HepG2 (cell line): ENCODE data around the gene C16orf87. TPM values are rescaled to one million over a fixed set of nuclear protein-coding genes. Genes with fewer than 3 reads are reported as not detected.

Experiments
- ATAC-seq: fragments of 200-7000 bp; cut with Tn5 transposase; 3 replicates; pipeline ENCODE4 v1.9.1; 2020; ENCODE audit warnings: mild to moderate bottlenecking, moderate library complexity
- BruUV-seq: library from RNA; stranded (reverse); fragments of 400-500 nt; replicated peaks from 2 replicates; lab custom pipeline; 2021; lab: Mats Ljungman, UMichigan
- CTCF ChIA-PET: fragments of 300-600 bp; formaldehyde crosslinking; extraction: SDS; loops from one replicate; lab custom pipeline; 2021; ENCODE audit warnings: low total read pairs, inconsistent platforms, low intra/inter-chr PET ratio; lab: Yijun Ruan, JAX
- POLR2A ChIA-PET: fragments of 350-600 bp; sonication (Branson Sonifier 250); formaldehyde crosslinking; loops from one replicate; lab custom pipeline; 2020; ENCODE audit warnings: antibody characterized with exemption, inconsistent platforms; lab: Yijun Ruan, JAX
- DNase-seq: peaks from one replicate; pipeline ENCODE4 v3.0.0-alpha.2; 2015; ENCODE audit warnings: low spot score
- FAIRE-seq: peaks from 3 replicates; lab custom pipeline; 2011; peaks lifted over from hg19 to GRCh38; lab: Jason Lieb, UNC
- H2AFZ ChIP-seq: one replicate; pipeline ENCODE4 v1.6.1; 2011; ENCODE audit warnings: low read length, inconsistent platforms
- H3K27ac ChIP-seq: fragments of 300-600 bp; 3 replicates; pipeline ENCODE4 v1.8.0; 2011; ENCODE audit warnings: mixed run types, mild to moderate bottlenecking, mixed read lengths, low read length, inconsistent platforms; ENCODE audit not compliant: insufficient read depth; ENCODE audit errors: extremely low read length
- H3K27me3 ChIP-seq, 2 experiments: fragments of 200-600 bp in 1 of 2; 2 replicates in 1 of 2; 3 replicates in 1 of 2; pipeline versions ENCODE4 v1.6.0 to v1.8.0; 2011; ENCODE audit warnings: low read length in 2 of 2, mild to moderate bottlenecking in 2 of 2, moderate library complexity in 2 of 2, inconsistent platforms in 1 of 2; ENCODE audit not compliant: insufficient read depth in 2 of 2, control insufficient read depth in 1 of 2
- H3K36me3 ChIP-seq, 2 experiments: fragments of 200-600 bp in 1 of 2; replicated peaks in 1 of 2; 2 replicates in 1 of 2; 3 replicates in 1 of 2; pipeline versions ENCODE4 v1.5.1 to v1.8.0; 2011; ENCODE audit warnings: low read length in 2 of 2, inconsistent platforms in 1 of 2; ENCODE audit not compliant: insufficient read depth in 2 of 2, control insufficient read depth in 1 of 2
- H3K4me1 ChIP-seq: 2 replicates; pipeline ENCODE4 v1.5.1; 2012; ENCODE audit warnings: low read length, inconsistent platforms; ENCODE audit not compliant: insufficient read depth
- H3K4me2 ChIP-seq: 2 replicates; pipeline ENCODE4 v1.6.0; 2011; ENCODE audit warnings: low read depth, low read length, inconsistent platforms
- H3K4me3 ChIP-seq, 3 experiments: fragments of 200-600 bp in 1 of 3; sonication (generic), shearing (Covaris generic) in 1 of 3; replicated peaks in 1 of 3; 2 replicates each; pipeline ENCODE4 v1.5.1; 2011 to 2016; ENCODE audit warnings: low read length in 3 of 3, inconsistent platforms in 2 of 3, low read depth in 2 of 3, mild to moderate bottlenecking in 2 of 3, control low read depth in 1 of 3, mixed read lengths in 1 of 3; ENCODE audit not compliant: insufficient read depth in 1 of 3
- H3K79me2 ChIP-seq: one replicate; pipeline ENCODE4 v1.6.1; 2011; ENCODE audit warnings: low read length, inconsistent platforms; ENCODE audit not compliant: insufficient read depth
- H3K9ac ChIP-seq: 2 replicates; pipeline ENCODE4 v1.6.0; 2011; ENCODE audit warnings: mild to moderate bottlenecking, low read depth, low read length, inconsistent platforms; ENCODE audit not compliant: insufficient read depth
- H3K9me3 ChIP-seq: 2 replicates; pipeline ENCODE4 v1.5.1; 2012; ENCODE audit warnings: mild to moderate bottlenecking, low read length
- H4K20me1 ChIP-seq: 2 replicates; pipeline ENCODE4 v1.6.0; 2011; ENCODE audit warnings: inconsistent platforms, mild to moderate bottlenecking, low read length, moderate library complexity; ENCODE audit not compliant: insufficient read depth
- ARNT2 ChIP-seq: sonication (generic); formaldehyde crosslinking; IDR thresholded peaks from 2 replicates; pipeline ENCODE4 v1.8.0; 2022; ENCODE audit warnings: mild to moderate bottlenecking, low read depth, missing genetic modification reagents, moderate library complexity
- CBX5 ChIP-seq: sonication (generic); formaldehyde crosslinking; IDR thresholded peaks from 2 replicates; pipeline ENCODE4 v1.4.0; 2020; ENCODE audit warnings: missing genetic modification reagents, borderline replicate concordance
- FOSL1 ChIP-seq: sonication (generic); formaldehyde crosslinking; IDR thresholded peaks from 2 replicates; pipeline ENCODE4 v1.9.0; 2021; ENCODE audit warnings: missing genetic modification reagents, borderline replicate concordance
- KDM2A ChIP-seq: sonication (generic); formaldehyde crosslinking; IDR thresholded peaks from 2 replicates; pipeline ENCODE4 v1.4.0; 2020; ENCODE audit warnings: low read depth, missing genetic modification reagents, borderline replicate concordance
- KLF13 ChIP-seq: sonication (generic); formaldehyde crosslinking; IDR thresholded peaks from 2 replicates; pipeline ENCODE4 v1.4.0; 2020; ENCODE audit warnings: mild to moderate bottlenecking, missing genetic modification reagents
- MAZ ChIP-seq, 2 experiments: sonication (generic) in 1 of 2; formaldehyde crosslinking in 1 of 2; IDR thresholded peaks; 2 replicates each; pipeline versions ENCODE4 v1.5.0 to v1.6.1; 2012 to 2020; ENCODE audit warnings: low read depth in 2 of 2, mild to moderate bottlenecking in 2 of 2, borderline replicate concordance in 1 of 2, improper control_type of control experiment in 1 of 2, low read length in 1 of 2, missing genetic modification reagents in 1 of 2, moderate library complexity in 1 of 2
- NRL ChIP-seq: sonication (generic); formaldehyde crosslinking; IDR thresholded peaks from 2 replicates; pipeline ENCODE4 v1.5.0; 2020; ENCODE audit warnings: missing genetic modification reagents, mild to moderate bottlenecking, moderate library complexity, borderline replicate concordance
- PHF20 ChIP-seq: sonication (generic); formaldehyde crosslinking; IDR thresholded peaks from 2 replicates; pipeline ENCODE4 v1.5.0; 2020; ENCODE audit warnings: mild to moderate bottlenecking, missing genetic modification reagents
- SKI ChIP-seq: fragments of 450-650 bp; IDR thresholded peaks from one replicate; pipeline ENCODE4 v1.6.1; 2018; ENCODE audit warnings: mild to moderate bottlenecking; ENCODE audit not compliant: partially characterized antibody
- ZEB1 ChIP-seq: IDR thresholded peaks from 2 replicates; pipeline ENCODE4 v1.6.1; 2012; ENCODE audit warnings: mild to moderate bottlenecking, low read depth, inconsistent platforms; ENCODE audit not compliant: insufficient replicate concordance
- ZNF3 ChIP-seq: IDR thresholded peaks from 2 replicates; pipeline ENCODE4 v1.7.0; 2017; ENCODE audit warnings: inconsistent platforms
- ZNF496 ChIP-seq: sonication (generic); formaldehyde crosslinking; IDR thresholded peaks from 2 replicates; pipeline ENCODE4 v1.8.1; 2023; ENCODE audit warnings: mild to moderate bottlenecking, moderate library complexity, missing genetic modification reagents; ENCODE audit not compliant: insufficient replicate concordance
- ZNF557 ChIP-seq: sonication (generic); formaldehyde crosslinking; IDR thresholded peaks from 2 replicates; pipeline ENCODE4 v1.4.0; 2020; ENCODE audit warnings: missing genetic modification reagents
- ZNF780A ChIP-seq: sonication (generic); formaldehyde crosslinking; IDR thresholded peaks from 2 replicates; pipeline ENCODE4 v1.8.0; 2022; ENCODE audit warnings: mild to moderate bottlenecking, missing genetic modification reagents, moderate library complexity
- WGBS: methylation state at CpG from one replicate; pipeline ENCODE4 v1.1.6; 2017; ENCODE audit warnings: low lambda C conversion rate; 5-methylcytosine and 5-hydroxymethylcytosine counted together
- in situ Hi-C: cut with HindIII; loops from 2 replicates; pipeline ENCODE4 v1.10.0; 2017; ENCODE audit warnings: low pct_unique_long_range_greater_than_20kb; ENCODE audit not compliant: extremely low pct_ligation_motif_present
- intact Hi-C: fragments of 100-400 bp; cut with micrococcal nuclease; formaldehyde crosslinking; loops from one replicate; pipeline ENCODE4 v1.10.0; 2022; ENCODE audit not compliant: unreplicated experiment
- polyA plus RNA-seq, 8 experiments: library from polyadenylated mRNA; depleted of rRNA in 3 of 8; stranded (reverse) in 7 of 8; unstranded in 1 of 8; fragments of >200 nt; fragmentation: Illumina TruSeq in 4 of 8; extraction: Trizol in 4 of 8; gene quantifications; 2 replicates each; pipeline versions ENCODE4 v1.2.1 to v1.2.3, GENCODE V29; 2011 to 2016; ENCODE audit warnings: low read depth in 4 of 8, missing spikeins in 1 of 8, mixed read lengths in 1 of 8; ENCODE audit not compliant: insufficient read depth in 1 of 8
- total RNA-seq, 5 experiments: library from RNA; depleted of rRNA; stranded (reverse); fragments of >200 nt; fragmentation: Illumina TruSeq; extraction: Trizol; gene quantifications; 2 replicates each; pipeline ENCODE4 v1.2.3, GENCODE V29; 2016; ENCODE audit warnings: low read depth in 1 of 5
- TF ChIP-seq, protein P1 (sequence below): sonication (generic); formaldehyde crosslinking; IDR thresholded peaks from 2 replicates; pipeline ENCODE4 v1.4.0; 2020; ENCODE audit warnings: missing genetic modification reagents
- TF ChIP-seq, protein P2 (sequence below): sonication (generic); formaldehyde crosslinking; IDR thresholded peaks from 2 replicates; pipeline ENCODE4 v1.8.0; 2022; ENCODE audit warnings: low read depth, missing genetic modification reagents
- TF ChIP-seq, protein P3 (sequence below): sonication (generic); formaldehyde crosslinking; conservative IDR thresholded peaks from 2 replicates; pipeline ENCODE4 v1.5.0; 2020; ENCODE audit warnings: missing genetic modification reagents

Gene C16orf87
- total and polyA plus RNA-seq, 2 of the 13 experiments (the other 11 are each of a cell fraction or from before 2014, with no cell fraction given): 8.6 to 19.5 TPM

DNA sequence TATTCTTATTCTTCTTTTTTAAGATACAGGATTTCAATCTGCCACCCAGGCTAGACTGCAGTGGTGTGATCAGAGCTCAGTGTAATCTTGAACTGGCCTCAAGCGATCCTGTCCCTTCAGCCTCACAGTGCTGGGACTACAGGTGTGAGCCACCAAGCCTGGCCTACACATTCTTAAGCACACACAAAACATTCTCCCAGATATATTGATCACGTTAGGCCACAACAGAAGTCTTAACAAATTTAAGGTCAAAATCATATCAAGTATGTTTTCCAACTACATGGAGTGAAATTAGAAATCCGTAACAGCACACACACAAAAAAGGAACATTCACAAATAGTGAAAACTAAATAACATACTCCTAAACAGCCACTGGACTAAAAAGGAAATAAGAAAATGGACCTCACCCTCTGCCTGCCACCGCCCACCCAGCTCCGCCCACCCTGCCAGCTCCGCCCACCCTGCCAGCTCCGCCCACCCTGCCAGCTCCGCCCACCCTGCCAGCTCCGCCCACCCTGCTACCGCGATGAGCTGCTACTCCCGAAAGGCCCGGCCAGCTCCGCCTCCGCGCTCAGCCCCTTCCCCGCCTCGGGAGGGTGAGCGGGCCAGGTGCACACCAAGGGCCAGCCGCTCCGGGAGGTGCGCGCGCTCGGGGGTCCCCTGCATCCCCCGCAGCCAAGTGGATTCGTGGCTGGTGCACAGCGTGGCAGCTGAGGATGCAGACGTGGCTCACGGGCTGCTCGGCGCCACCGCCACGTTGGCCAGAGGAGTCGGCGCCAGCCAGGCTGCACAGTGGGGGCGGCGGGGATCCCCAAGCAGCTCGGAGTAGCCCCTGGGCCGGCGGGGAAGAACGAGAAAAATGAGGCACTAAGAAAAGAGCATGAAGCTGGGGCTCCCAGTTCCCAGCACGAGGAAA, 41.2 kb downstream of the C16orf87 start:
- no TSS peak for BruUV-seq
- Histone ChIP-seq H3K4me1 (peaks cover 37% of the 10 kb centered on the region), H3K27ac (peak overlapping the region; percentile 71), H3K4me2 (peak overlapping the region; percentile 100), H3K4me3 (peak overlapping the region; percentile 74 to 93 (median 90)), H3K36me3 (no peaks in the 10 kb centered on the region), H3K27me3 (no peaks in the 10 kb centered on the region), H3K79me2 (no peaks in the 10 kb centered on the region), H3K9ac (peak overlapping the region; percentile 87), H4K20me1 (no peaks in the 10 kb centered on the region), H2AFZ (peak overlapping the region; percentile 73), H3K9me3 (peaks cover 12% of the 10 kb centered on the region)
- intact Hi-C loops (loop anchor here (5.0 kb wide), 1 partner anchor 42 kb away; the partner anchor contains the start of gene MYLK3), in situ Hi-C loops (no loop called here)
- DNase-seq (peak; percentile 74), ATAC-seq (peak; percentile 96), FAIRE-seq (peak; percentile 34)
- POLR2A ChIA-PET: interaction anchor here (0.5 to 1.7 kb wide), 16 partner anchors 11 to 183 kb away, joined by 3 to 15 read pairs (median 4); partner anchors contain the start of genes C16orf87, DNAJA2, GPT2 and MYLK3
- WGBS: under 1% methylated on average over 42 of the region's 43 CpGs
- CTCF ChIA-PET: no interaction called here
- TF ChIP-seq CBX5 (CRISPR knock-in tag) (no peak), ARNT2 (CRISPR knock-in tag) (peak; percentile 91), ZEB1 (no peak), NRL (CRISPR knock-in tag) (peak; percentile 92), ZNF780A (CRISPR knock-in tag) (no peak), ZNF3 (CRISPR knock-in tag) (no peak), ZNF557 (no peak; the same call in 1 of the 2 replicates), ZNF496 (CRISPR knock-in tag) (no peak), KLF13 (CRISPR knock-in tag) (peak; percentile 82; the same call in 1 of the 2 replicates), FOSL1 (CRISPR knock-in tag) (peak; percentile 53; the same call in 1 of the 2 replicates), PHF20 (CRISPR knock-in tag) (peak; percentile 63; the same call in 1 of the 2 replicates), SKI (no peak), MAZ (IDR thresholded peaks at IDR 0.05; ENCODE audit: borderline replicate concordance, low read depth, low read length) (peak; percentile 43; the same call in 1 of the 2 replicates), MAZ (CRISPR knock-in tag; IDR thresholded peaks at IDR 0.05; ENCODE audit: low read depth) (peak; percentile 71; the same call in 1 of the 2 replicates), KDM2A (CRISPR knock-in tag) (peak; percentile 91)
- TF ChIP-seq, protein P1, sequence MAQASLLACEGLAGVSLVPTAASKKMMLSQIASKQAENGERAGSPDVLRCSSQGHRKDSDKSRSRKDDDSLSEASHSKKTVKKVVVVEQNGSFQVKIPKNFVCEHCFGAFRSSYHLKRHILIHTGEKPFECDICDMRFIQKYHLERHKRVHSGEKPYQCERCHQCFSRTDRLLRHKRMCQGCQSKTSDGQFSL (CRISPR knock-in tag): no peak
- TF ChIP-seq, protein P2, sequence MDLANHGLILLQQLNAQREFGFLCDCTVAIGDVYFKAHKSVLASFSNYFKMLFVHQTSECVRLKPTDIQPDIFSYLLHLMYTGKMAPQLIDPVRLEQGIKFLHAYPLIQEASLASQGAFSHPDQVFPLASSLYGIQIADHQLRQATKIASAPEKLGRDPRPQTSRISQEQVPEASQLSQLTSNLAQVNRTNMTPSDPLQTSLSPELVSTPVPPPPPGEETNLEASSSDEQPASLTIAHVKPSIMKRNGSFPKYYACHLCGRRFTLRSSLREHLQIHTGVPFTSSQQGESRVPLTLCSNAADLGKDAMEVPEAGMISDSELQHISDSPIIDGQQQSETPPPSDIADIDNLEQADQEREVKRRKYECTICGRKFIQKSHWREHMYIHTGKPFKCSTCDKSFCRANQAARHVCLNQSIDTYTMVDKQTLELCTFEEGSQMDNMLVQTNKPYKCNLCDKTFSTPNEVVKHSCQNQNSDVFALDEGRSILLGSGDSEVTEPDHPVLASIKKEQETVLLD (CRISPR knock-in tag): 0 out of 2 replicates have a peak, but pooled peaks have one; percentile 55
- TF ChIP-seq, protein P3, sequence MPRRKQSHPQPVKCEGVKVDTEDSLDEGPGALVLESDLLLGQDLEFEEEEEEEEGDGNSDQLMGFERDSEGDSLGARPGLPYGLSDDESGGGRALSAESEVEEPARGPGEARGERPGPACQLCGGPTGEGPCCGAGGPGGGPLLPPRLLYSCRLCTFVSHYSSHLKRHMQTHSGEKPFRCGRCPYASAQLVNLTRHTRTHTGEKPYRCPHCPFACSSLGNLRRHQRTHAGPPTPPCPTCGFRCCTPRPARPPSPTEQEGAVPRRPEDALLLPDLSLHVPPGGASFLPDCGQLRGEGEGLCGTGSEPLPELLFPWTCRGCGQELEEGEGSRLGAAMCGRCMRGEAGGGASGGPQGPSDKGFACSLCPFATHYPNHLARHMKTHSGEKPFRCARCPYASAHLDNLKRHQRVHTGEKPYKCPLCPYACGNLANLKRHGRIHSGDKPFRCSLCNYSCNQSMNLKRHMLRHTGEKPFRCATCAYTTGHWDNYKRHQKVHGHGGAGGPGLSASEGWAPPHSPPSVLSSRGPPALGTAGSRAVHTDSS (CRISPR knock-in tag): 0 out of 2 replicates have a peak, but pooled peaks have one; percentile 70
